ENCODE measurements around the gene ENPP1.

DNA sequence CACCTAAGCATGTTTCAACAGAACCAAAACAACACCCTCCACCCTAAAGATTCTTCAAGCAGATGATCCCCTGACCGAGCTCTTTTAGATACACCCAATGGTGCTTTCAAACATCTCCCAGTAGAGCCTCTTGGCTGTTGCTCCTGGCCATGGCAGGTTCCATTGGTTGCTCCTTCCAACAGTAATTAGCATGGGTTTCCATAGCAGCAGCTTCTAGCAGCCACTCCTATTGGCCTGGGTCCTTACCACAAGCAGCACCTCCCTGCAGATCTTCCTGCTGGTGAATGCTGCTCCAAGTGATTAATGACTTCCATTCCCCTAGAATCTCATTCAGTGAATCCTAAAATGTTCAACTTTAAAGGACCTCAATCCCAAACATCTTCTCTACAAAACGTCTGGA is 129.4 kb downstream of the ENPP1 start:
- TF ChIP-seq TCF4 (CRISPR knock-in tag; IDR thresholded peaks at IDR 0.05; ENCODE audit: borderline replicate concordance) (no peak), BACH2 (CRISPR knock-in tag; IDR thresholded peaks at IDR 0.05; ENCODE audit: borderline replicate concordance) (no peak), SNAI2 (CRISPR knock-in tag; IDR thresholded peaks at IDR 0.05) (no peak), ISL1 (CRISPR knock-in tag; IDR thresholded peaks at IDR 0.05) (no peak), ARNTL (CRISPR knock-in tag; IDR thresholded peaks at IDR 0.05; ENCODE audit: borderline replicate concordance, low read depth) (no peak)
- TF ChIP-seq, protein P1, sequence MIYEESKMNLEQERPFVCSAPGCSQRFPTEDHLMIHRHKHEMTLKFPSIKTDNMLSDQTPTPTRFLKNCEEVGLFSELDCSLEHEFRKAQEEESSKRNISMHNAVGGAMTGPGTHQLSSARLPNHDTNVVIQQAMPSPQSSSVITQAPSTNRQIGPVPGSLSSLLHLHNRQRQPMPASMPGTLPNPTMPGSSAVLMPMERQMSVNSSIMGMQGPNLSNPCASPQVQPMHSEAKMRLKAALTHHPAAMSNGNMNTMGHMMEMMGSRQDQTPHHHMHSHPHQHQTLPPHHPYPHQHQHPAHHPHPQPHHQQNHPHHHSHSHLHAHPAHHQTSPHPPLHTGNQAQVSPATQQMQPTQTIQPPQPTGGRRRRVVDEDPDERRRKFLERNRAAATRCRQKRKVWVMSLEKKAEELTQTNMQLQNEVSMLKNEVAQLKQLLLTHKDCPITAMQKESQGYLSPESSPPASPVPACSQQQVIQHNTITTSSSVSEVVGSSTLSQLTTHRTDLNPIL (CRISPR knock-in tag; IDR thresholded peaks at IDR 0.05; ENCODE audit: low read depth): no peak
- TF ChIP-seq, protein P2, sequence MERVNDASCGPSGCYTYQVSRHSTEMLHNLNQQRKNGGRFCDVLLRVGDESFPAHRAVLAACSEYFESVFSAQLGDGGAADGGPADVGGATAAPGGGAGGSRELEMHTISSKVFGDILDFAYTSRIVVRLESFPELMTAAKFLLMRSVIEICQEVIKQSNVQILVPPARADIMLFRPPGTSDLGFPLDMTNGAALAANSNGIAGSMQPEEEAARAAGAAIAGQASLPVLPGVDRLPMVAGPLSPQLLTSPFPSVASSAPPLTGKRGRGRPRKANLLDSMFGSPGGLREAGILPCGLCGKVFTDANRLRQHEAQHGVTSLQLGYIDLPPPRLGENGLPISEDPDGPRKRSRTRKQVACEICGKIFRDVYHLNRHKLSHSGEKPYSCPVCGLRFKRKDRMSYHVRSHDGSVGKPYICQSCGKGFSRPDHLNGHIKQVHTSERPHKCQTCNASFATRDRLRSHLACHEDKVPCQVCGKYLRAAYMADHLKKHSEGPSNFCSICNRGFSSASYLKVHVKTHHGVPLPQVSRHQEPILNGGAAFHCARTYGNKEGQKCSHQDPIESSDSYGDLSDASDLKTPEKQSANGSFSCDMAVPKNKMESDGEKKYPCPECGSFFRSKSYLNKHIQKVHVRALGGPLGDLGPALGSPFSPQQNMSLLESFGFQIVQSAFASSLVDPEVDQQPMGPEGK (CRISPR knock-in tag; IDR thresholded peaks at IDR 0.05; ENCODE audit: borderline replicate concordance): no peak

All from SK-N-SH treated with all-trans-retinoic acid at 6 μM for 48 hours (cell line).